Measurements from ENCODE around the gene RNF182.
A peak's percentile ranks its signal among the peaks of the same experiment; 100 is the strongest.
"Not testable (repeated sequence)": the region's sequence is repeated elsewhere in the genome, so short reads cannot be mapped to it uniquely, and the experiment has no call there.

Gene RNF182

GRCh38 chr6:13946506-13946905, 21.8 kb downstream of the RNF182 start:
- H3K27ac ChIP-seq: no peak overlapping the region
- no peak for TF ChIP-seq CTCF (conservative IDR thresholded peaks at IDR 0.05; ENCODE audit: low read depth)
- POLR2A ChIA-PET (ENCODE audit: low non-redundant PET): no interaction called here
- CTCF ChIA-PET: no interaction called here
- DNase-seq (ENCODE audit: low spot score): no peak

GRCh38 chr6:13947611-13948178, 22.9 kb downstream of the RNF182 start:
- no peak for DNase-seq (ENCODE audit: low spot score)
- TF ChIP-seq CTCF (conservative IDR thresholded peaks at IDR 0.05; ENCODE audit: low read depth): no peak
- H3K27ac ChIP-seq: no peak overlapping the region
- ChIA-PET POLR2A (ENCODE audit: low non-redundant PET) (no interaction called here), CTCF (interaction anchor here (0.6 kb wide), 2 partner anchors 39 to 639 kb away, joined by 3 read pairs; no protein-coding TSS in a partner anchor)

- no peak overlapping the region for H3K27ac ChIP-seq
- ChIA-PET CTCF (no interaction called here), POLR2A (ENCODE audit: low non-redundant PET) (no interaction called here)
- no peak for TF ChIP-seq CTCF (conservative IDR thresholded peaks at IDR 0.05; ENCODE audit: low read depth)
- no peak for DNase-seq (ENCODE audit: low spot score)
Observed at GRCh38 chr6:13952101-13952500, 27.3 kb downstream of the RNF182 start.

GRCh38 chr6:13953061-13953705, 28.4 kb downstream of the RNF182 start:
- ChIA-PET CTCF (no interaction called here), POLR2A (ENCODE audit: low non-redundant PET) (no interaction called here)
- H3K27ac ChIP-seq: no peak overlapping the region
- DNase-seq (ENCODE audit: low spot score): peak; percentile 29
- no peak for TF ChIP-seq CTCF (conservative IDR thresholded peaks at IDR 0.05; ENCODE audit: low read depth)

GRCh38 chr6:13965582-13966127, 40.9 kb downstream of the RNF182 start:
- no peak overlapping the region for H3K27ac ChIP-seq
- no peak for DNase-seq (ENCODE audit: low spot score)
- CTCF ChIA-PET: no interaction called here
- TF ChIP-seq CTCF (conservative IDR thresholded peaks at IDR 0.05; ENCODE audit: low read depth): no peak
- POLR2A ChIA-PET (ENCODE audit: low non-redundant PET): no interaction called here

DNA sequence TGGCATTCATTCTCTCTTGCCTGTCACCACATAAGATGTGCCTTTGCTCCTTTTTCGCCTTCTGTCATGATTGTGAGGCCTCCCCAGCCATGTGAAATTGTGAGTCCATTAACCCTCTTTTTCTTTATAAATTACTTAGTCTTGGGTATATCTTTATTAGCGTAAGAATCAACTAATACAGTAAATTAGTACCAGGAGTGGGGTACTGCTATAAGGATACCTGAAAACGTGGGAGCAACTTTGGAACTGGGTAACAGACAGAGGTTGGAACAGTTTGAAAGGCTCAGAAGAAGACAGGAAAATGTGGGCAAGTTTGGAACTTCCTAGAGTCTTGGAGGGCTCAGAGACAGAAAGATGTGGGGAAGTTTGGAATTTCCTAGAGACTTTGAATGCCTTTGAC, 46.6 kb downstream of the RNF182 start:
- TF ChIP-seq CTCF (conservative IDR thresholded peaks at IDR 0.05; ENCODE audit: low read depth): no peak
- no peak overlapping the region for H3K27ac ChIP-seq
- DNase-seq (ENCODE audit: low spot score): no peak
- ChIA-PET POLR2A (ENCODE audit: low non-redundant PET) (no interaction called here), CTCF (no interaction called here)

DNA sequence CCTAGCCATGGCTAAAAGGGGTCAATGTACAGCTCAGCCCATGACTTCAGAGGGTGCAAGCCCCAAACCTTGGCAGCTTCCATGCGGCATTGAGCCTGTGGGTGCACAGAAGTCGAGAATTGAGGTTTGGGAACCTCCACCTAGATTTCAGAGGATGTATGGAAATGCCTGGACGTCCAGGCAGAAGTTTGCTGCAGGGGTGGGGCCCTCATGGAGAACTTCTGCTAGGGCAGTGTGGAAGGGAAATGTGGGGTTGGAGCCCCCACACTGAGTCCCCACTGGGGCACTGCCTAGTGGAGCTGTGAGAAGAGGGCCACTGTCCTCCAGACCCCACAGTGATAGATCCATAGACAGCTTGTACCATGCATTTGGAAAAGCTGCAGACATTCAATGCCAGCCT, 47.9 kb downstream of the RNF182 start:
- H3K27ac ChIP-seq; POLR2A ChIA-PET (ENCODE audit: low non-redundant PET); DNase-seq (ENCODE audit: low spot score); CTCF ChIA-PET: not testable (repeated sequence)

DNA sequence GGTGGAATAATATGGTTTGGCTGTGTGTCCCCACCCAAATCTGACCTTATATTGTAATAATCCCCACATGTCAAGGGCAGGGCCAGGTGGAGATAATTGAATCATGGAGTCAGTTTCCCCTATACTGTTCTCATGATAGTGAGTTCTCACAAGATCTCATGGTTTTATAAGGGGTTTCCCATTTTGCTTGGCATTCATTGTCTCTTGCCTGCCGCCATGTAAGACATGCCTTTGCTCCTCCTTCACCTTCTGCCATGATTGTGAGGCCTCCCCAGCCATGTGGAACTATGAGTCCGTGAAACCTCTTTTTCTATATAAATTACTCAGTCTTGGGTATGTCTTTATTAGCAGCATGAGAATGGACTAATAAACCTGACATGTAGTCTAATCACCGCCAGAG, 48.7 kb downstream of the RNF182 start:
- DNase-seq (ENCODE audit: low spot score); H3K27ac ChIP-seq; CTCF ChIA-PET; POLR2A ChIA-PET (ENCODE audit: low non-redundant PET): not testable (repeated sequence)

All from RWPE1 (cell line).